GM21360 (cell line): ENCODE data around the gene SLC1A2.

Source experiments
- ATAC-seq: cut with Tn5 transposase; IDR thresholded peaks from one replicate; pipeline ENCODE4 v1.9.1; 2021; ENCODE audit warnings: mild to moderate bottlenecking, moderate library complexity; ENCODE audit not compliant: unreplicated experiment

SLC1A2 gene

DNA sequence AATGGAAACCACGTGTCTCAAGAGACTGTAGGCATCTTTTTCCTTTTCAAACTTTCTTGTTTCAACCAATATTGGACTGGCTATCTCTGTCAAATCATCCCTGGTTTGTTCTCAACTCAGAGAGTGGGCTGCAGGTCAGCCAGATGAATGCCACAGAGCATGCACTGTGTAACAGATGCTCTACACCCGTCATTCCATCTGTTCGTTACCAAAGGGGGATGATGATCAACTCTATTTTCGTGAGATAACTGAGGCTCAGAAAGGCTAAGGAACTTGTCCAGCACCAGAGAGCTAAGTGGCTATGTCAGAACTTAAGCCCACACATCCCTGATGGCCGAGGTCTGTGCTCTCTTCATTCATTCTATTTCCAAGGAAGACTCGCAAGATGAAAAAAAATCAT is 42.1 kb downstream of the SLC1A2 start:
- ATAC-seq: no peak

DNA sequence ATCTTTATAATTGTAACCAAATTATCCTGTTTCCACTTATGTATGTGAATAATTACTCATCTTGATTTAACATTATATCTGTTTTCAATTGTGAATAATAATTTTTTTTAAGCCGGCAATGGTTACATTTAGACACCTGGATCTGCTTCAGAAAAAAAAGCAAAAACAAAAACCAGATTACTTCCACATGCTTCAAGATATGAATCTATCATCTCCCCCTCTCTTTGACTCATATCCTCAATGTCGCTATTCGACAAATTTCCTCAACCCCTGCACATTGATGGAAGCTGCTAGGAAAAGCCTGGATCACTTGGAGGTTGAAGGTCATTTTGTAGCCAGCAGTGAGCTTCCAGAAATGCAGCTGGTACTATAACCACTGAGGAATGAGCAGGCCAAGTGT is 42.7 kb downstream of the SLC1A2 start:
- no peak for ATAC-seq

DNA sequence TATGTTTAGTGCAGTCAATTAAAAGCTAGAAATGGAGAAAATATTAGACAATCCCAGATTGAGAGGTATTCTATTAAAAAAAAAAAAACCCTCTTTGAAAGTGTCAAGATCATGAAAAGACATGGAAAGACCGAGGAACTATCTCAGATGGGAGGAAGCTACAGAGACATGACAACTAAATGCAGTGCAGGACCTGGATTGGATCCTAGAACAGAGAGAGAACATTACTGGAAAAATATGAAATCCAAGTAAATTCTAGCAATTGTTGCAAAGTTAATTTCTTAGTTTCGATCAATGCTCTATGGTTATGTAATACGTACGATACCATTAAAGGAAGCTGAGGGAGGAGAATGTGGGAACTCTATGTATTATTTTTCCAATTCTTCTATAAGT is 43.2 kb downstream of the SLC1A2 start:
- no peak for ATAC-seq

DNA sequence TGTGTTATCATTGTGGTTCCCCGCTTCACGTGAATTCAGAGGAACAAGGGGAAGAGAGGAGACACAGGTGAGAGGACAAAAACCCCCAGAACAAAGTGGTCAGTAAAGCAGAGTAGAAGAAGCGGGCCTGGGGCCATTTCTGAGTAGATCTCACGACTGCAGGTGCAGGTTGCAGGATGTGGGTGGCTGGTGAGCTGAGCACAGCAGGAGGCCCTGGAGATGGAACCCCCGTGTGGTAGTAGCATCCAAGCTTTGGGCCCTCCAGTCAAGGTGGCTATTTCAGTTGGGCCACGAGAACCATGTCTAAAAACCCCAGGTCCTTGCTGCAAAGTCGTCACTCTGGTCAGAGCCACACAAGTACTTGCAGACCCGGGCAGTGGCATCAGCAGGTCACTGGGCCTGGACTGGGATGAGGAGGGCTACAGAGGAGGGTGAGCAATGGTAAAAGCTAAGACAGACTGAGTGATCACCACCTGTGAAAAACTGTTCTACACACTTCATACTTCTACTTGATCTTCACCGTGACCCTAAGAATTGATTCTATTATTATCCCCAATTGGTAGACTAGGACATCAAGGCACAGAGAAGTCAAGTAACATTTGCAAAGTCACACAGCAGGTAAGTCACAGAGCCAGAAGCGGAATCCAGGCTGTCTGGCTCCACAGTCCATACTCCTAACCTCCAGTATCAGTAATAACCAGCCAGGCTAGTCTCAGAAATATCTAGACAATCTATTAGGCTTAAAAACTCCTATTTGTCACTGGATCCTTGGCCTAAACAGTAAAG is 43.8 kb downstream of the SLC1A2 start:
- ATAC-seq: no peak

DNA sequence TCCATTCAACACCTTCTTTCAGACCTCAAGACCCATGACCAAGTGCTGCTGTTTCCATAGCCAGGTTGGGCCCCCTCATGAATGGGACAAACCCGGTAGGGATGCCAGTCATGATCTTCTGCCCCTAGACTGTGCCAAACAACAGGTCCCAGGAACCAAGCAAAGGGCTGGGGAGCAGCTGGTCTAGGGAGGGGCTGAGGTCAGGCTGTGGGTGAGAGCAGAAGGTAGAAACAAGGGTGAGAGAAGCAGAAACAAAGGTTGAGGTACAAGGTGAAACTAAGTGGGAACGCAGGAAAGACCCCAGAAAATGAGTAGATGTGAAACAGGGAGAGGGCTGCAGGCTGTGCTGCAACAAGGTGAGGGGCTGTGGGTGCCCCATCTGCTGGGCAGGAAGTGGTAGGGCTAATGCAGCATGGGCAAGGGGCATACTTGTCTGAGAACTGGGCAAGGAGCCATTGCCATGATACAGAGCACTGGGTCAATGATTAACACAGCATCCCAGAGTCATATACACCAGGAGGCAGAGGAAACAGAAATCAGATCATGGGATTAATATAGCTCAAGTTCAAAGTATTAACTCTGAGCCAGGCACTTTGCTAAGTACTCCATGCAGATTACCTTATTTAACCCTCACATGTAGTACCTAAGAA is 45.9 kb downstream of the SLC1A2 start:
- ATAC-seq: no peak

DNA sequence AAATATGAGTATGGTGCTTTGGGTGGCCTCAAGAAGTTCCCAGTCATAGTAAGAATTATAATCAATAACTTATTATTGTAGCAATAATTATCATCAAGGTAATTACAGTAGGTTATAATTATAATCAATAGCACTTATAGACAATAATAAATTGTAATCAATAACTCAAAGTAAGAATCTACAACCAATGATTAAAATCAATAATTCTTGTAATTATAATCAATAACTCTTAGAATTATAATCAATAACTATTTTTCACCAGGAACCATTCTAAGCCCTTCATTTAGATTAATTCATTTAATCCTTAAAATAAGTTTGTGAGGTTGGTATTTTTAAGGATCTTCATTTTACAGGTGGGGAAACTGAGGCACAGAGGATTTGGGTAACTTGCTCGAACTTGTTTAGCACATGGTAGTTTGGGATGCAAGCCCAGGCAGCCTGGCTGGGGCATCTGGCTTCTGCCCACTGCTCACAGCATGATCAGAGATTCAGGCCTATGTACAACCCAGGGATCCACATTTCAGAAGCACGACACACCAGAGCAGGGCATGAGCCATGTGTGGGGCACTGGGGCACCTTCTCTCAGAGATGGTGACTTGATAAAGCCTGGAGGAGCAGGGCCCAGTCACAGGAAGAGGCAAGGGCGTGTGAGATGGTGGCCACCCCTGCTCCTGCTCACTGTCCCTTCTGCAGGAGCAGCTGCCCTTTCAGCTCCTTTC is 46.6 kb downstream of the SLC1A2 start:
- ATAC-seq: no peak

DNA sequence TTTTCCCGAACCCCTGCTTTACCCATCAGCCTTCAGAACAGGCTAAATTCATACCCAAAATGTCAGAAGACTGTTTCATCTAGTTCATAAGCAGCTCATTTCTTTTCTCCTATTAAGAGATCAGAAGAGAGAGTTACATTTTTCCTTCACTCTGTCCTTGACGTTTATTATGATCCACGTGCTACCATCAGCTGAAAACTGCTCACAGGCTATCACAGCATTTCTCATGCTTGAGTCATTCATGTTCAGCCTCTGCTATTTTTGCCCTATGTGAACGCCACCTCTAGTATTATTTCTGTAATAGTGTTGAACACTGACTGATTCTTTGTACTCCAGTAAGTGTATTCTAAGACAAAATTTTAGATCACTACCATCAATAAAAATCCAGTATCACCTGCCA is 51.9 kb downstream of the SLC1A2 start:
- ATAC-seq: no peak

DNA sequence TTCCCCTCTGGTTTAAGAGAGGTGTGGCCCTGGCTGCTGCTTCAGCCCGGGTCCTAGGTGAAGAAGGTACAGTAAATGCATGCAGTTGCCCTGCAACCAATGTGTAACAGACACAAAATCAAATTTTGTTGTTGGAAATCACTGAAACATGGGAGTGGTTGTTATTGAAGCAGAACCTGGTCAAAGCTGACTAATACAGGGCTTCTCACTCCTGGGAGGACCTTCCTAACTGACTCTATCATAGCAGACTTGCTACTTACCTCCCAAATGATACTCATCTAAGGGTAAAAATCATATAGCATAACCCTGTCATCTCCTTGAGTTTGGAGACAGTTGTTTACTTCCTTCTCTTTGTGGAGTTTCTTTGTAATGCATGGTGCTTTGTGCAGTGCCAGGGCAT is 52.6 kb downstream of the SLC1A2 start:
- no peak for ATAC-seq

DNA sequence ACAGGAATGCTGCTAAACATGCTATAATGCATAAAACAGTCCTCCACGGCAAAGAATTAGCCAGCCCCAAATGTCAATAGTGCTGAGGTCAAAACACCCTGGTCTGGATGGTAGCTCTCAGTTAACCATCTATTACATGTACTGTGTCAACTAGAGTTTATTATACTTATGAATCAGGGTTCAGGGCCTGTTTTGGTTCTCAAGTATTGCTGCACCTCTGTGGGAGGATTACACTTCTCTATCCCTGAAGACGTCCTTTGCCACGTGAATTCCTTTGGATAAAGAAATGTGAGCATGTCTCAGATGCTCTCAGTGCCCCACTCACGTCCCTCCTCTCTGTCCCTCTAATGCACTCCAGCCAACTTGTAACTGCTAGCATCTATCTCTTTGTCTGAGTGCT is 53.4 kb downstream of the SLC1A2 start:
- no peak for ATAC-seq

DNA sequence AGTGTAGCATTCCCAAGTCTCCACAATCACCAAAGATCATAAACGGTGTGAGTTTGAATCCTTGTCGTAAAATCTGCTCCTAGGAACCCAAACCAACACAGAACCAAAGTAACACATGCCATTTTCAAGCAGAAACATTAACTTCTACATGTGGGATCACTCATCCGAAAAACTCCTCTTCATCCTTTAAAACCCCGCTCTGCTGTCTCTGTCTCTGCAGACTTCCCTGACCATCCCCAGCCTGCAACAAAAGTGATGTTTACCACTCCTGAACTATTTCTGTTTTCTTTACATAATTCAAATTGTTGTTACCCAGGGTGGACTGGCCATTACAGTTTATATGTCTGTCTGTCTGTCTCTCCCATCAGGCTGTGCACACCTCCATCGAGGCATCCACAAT is 54.0 kb downstream of the SLC1A2 start:
- no peak for ATAC-seq

DNA sequence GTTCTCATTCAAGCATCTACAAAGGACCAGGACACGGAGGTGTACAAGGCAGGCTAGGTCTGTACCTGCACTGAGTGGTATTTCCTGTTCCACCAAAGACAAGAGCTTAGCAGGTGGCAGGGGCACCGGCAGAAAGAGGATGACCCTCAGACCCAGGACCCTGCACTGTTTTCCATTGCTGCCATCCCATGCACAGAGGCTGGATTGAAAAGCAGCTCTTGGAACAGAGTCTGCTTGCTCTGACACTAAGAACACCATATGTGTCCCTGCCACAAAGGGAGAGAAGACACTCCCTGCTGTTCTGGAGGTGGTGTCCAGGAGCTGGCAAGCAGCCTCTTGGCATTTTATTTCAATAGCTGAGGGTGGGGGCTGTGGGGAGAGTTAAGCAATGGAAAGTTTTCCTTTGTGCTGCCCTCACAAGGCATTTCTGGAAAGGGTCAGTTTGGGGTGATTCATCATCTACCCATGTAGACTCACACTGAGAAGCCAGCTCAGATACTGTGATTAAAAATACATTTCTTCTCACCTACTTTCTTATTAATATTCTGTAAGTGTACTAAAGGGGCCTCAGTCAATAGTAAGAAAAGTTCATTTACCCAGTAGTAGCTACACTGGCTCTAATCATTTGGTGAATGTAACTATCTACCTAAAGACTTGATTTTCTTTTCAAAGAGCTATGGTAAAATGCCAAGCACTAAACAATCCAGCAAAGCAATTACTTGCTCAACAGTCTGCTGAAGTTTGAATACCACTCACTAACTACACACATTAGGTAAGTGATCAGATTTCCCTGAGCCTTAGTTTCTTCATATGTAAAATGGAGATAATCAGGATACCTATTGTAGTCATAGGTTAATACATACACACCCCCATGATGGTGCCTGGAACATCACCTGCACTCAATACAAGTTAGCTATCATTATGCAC is 55.2 kb downstream of the SLC1A2 start:
- ATAC-seq: no peak

DNA sequence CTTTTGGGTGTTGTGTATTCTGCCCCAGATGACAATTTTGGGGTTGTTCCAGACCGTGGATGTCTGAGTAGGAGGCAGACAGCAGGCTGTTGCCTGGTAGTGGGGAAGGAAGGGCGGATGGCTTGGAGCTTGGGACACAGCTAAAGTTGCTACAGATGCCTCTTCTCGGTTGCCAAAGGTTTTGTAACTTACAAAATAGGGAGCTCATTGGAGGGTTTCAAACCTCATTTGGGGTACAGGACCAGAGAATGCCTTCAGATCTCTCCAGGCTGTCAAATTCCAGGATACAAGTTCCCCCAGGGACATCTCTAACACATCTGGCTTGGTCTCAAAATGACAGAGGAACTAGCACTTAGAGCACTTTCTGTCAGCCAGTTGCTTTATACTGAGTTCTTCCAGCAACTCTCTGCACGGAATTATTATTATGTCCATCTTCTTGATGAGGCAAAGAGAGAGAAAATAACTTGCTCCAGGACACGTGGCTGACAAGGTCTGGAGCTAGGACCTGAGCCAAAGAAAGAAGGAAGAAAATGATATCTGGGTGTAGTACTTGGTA is 56.0 kb downstream of the SLC1A2 start:
- no peak for ATAC-seq

DNA sequence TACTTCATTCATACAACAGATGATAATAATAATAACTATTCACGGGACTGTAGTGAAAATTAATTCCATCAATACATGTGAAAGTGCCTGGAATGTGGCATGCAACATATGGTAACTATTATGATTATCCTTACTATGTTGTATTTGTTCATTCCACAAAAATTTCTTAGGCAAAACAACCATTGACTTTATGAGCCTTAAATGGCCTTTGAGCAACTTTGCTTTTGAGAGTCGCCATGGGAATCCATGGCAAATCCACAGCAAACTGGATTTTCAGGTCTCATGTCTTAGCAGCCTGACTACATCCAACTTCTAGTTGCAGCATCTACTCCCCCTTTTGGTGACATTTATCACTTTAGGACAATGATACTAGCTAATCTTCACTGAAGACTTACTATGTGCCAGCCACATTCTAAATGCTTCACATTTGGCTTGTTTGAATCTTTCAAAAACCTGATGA is 56.8 kb downstream of the SLC1A2 start:
- no peak for ATAC-seq

DNA sequence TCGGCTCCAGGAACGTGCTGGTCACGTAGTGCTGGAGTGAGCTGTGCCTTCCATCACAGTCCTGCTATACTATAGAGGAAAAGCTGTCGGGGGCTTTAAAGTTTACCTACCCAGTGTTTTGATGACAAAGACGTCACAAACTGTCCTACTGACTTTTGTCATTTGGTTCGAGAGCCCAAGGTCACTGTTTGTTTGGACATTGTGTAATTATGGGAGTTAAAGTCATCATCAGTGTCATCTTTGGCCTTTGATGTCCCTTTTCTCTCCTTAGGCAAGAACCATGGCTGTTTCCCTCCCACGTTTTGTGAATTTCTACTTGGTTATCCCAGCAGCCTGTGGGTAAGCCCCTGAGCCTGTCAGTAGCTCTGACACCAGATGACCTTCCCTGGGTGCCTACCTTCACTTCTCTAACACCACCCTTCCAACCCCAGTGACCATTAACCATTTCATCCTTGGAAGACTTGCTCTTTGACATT is 59.3 kb downstream of the SLC1A2 start:
- ATAC-seq: no peak

DNA sequence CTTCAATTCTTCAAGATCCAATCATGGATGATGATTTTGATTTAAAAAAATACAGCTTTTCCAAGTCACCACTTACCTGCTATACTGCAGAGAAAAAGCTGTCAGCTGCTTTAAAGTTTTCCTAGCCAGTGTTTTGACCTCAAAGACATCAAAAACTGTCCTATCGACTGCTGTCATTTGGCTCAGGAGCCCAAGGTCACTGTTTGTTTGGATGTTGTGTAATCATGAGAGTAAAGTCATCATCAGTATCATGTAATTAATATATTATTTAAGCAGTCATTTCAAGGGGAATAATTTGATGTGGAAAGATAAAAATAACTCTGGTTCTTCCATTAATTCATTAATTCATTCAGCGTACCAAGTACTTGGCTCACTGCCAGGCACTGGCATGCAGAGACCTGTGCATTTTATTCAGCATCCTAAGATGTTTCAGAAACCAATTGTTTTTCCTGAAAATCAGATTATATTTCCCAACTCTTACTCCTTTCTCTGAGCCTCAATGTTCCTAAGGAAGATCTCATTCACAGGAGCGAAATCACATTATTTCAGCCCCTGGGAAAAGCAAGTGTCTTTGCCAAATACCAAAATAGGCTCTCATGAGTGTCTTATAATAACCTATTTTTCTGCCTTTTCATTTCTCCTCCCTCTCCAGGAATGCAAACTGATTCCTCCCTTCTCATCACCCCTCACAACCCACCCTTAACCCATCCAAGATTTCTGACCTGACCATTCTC is 59.9 kb downstream of the SLC1A2 start:
- ATAC-seq: no peak

DNA sequence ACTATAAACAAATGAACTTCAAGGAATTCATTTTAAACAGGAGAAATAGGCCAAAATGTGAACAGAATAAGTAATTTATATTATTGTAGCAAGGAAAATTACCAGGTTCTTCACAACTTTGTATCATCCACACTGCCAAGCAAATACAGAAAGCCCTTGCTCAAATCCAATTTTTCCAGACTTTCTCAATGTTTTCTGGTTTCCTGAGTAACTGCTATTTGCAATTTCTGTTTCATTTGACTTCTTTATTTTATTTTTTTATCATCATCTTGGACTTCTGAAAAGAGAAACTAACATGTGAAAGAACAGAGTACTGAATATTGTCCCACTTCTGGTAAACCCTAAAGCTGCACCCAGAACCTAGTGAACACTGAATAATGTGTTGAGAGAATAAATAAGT is 61.0 kb downstream of the SLC1A2 start:
- no peak for ATAC-seq

DNA sequence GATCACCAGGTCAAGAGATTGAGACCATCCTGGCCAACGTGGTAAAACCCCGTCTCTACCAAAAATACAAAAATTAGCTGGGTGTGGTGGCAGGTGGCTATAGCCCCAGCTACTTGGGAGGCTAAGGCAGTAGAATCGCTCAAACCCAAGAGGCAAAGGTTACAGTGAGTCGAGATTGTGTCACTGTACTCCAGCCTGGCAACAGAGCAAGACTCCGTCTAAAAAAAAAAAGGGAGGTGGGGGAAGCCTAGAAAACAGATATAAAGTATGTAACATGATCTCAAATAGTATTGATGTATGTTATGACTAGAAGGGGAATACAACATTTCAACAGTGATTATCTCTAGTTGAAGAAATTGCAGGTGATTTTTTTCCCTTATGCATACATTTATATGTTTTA is 61.4 kb downstream of the SLC1A2 start:
- no peak for ATAC-seq

DNA sequence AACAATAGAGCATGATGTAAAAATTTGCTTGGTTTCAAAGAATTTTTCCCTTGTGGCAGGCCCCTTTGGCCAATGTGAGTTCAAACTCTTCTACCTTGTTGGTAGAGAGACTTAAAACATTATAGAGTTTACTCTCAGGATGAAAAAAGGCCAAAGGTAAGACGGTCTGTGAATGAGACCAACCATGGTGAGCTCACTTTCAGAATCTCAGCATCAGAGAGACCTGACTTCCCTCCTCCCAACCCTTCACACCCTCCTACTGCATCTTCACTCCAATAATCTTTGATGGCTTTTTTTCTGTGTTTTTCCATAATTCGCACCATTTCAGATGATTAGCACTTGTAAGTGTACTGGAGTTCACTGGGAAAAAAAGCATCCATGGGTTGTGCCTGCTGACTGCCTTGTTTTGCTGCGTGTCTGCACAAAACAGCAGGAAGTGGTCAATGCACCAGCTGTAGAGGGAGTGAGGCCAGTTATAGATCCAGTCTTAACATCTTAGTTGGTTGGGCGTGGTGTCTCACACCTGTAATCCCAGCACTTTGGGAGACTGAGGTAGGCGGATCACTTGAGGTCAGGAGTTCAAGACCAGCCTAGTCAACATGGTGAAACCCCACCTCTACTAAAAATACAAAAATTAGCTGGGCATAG is 64.1 kb downstream of the SLC1A2 start:
- ATAC-seq: no peak

DNA sequence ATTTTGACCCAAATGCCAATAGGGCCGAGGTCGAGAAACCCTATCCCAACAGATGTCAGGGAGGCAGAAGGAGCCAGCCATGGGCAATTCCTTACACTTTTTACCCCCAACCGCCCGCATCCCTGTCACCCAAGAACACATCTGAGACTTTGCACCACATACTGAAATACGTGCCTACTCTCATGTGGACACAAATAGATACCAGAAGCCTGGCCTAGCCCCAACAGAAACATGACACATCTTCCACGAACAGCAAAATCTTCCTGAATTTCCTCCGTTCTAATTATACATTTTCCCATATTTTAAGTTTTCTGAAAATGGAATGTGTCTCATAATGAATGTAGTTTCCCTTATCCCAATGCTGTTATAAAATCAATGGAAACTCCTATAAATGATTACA is 64.7 kb downstream of the SLC1A2 start:
- no peak for ATAC-seq
